ENCODE data around the gene PTPRD.

PTPRD gene

DNA sequence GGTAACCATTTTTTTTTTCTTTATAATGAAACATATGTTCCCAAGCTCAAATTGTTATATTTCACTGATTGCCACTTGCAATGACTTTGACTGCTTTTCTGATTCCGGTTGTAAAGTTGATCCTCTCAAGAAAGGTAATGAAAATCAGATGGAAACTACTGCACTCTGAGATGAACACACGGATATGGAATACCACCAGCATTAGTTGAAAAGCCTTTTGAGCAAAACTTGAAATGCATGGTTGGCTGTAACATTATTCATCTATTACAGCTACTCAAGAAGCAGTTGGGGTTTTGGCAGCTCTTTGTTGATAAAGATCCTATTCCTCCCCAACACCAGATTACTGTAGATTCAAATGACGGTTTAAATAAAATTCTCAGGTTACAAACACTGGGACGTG lies 2221.7 kb downstream of the PTPRD start:
- DNase-seq = no peak

GRCh38 chr9:8390571-8390970 lies 2222.2 kb downstream of the PTPRD start:
- no peak for DNase-seq

GRCh38 chr9:8389531-8389930 lies 2223.3 kb downstream of the PTPRD start:
- DNase-seq = no peak

GRCh38 chr9:8388132-8388531 lies 2224.7 kb downstream of the PTPRD start:
- no peak for DNase-seq

DNA sequence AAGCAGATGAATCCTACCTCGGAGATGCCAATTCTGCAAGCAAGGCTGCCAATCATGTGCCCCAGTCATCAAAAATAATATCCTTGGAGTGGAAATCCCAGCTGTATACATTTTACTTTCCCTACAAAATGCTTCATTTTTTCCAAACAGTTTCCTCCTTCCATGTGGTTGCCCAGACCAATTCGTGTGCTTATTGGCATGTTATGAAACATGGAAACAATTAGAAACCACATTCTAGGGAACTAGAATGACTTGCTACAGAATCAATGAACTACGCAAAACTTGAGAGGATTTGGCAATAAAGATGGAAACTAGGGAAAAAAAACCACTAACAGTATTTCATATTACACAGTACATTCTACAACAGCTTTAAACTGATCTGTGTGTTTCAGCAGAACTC lies 2228.7 kb downstream of the PTPRD start:
- DNase-seq = no peak

GRCh38 chr9:8382777-8383527 lies 2229.8 kb downstream of the PTPRD start:
- DNase-seq = no peak

GRCh38 chr9:8382266-8382665 lies 2230.5 kb downstream of the PTPRD start:
- no peak for DNase-seq

DNA sequence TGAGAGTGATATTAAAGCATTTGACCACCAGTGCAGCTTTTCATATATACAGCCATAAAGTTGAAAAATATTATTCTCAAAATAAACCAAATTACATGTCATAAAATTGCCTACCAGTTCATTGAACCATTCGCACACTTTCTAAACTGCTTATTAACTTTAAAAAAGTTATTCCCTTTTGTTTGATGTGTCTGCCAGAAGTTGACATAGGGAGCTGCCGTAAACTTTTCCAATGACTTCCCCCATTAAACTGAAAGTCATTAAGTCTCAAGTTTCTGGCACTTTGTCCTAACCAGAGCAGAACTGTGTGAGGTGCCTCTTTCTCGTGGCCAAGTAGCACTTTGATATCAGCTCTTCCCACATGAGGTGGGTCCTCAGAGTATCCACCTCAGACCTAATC lies 2231.2 kb downstream of the PTPRD start:
- no peak for DNase-seq

DNA sequence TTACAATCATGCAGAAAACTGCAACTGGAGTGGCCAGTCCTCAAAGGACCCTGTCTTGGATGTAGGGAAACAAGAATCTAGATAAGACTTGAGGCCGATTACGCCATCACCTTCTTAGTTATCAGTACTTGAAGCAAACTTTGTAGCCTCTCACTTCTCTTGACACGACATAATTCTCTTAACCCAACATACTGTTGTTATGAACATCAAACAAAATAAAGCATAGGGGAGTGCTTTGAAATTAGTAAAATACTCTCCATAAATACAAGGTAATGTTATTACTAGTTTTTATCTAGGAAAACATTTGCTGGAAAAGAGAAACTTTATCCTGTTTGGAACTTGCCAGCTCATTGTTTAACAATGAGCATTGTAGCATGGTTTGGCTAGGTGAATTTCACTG lies 2238.3 kb downstream of the PTPRD start:
- no peak for DNase-seq

GRCh38 chr9:8371686-8372085 lies 2241.1 kb downstream of the PTPRD start:
- no peak for DNase-seq

DNA sequence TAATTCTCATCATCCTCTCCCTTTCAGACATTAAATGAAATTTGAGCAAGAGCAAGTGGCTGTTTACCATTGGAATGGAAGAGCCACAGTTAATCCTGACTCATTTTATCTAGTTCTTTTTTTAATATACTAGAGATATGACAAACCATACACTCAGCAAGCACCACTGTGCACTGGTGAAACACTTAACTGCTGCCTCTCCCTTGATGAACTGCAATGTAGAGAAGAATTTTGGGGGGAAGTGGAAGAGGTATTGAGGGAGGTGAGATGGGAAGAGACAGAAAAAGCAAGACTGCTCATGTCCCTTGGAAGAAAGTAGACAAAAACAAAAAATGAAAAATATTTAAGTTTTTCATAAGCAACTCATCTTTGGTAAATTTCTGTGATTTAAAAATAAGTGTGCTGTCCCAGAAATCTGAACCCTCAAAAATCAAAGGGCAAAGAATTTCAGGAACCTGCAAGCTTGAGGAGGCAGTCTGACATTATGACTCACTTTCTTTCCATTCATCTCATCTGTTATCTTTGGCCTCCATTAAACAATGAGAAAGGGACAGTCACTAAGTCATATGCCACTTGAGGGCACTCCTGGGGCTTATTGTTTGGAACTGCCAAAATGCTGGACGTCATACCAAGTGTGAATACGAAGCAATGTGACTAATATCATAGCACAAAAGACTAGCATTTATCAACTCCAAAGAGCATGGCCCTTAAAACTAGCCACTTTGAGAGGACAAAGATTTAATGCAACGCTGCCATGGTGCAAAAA lies 2246.5 kb downstream of the PTPRD start:
- DNase-seq = no peak

DNA sequence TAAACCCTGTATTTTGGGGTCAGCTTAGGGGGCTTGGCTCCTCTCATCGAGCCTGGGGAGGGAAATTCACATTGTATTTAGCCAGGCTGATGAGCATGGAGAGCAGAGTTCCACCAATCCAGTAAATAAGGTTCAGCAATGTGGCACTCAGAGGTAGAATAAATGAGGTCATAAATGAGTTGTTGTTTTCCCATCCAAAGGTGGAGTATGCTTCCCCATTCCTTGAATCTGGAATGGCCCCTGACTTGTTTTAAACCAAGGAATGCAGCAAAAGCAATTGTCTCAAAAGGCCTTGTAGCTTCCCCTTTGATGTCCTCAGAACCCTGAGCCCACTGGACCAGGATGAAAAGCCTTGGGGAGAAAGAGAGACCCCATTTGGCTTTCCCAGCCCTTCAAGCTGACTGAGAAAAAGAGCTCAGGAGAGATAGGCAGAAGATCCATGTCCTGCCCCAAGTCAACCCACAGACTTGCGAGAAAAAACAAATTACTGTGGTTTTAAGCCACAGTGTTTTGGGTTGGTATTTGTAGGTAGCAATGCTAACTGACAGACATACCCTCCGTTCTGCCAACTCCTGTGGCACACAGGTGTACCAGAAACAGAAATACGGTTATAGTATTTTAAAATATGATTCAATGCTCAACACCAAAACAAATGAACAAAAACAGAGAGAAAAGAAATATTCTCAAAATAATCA lies 2247.2 kb downstream of the PTPRD start:
- DNase-seq = no peak

DNA sequence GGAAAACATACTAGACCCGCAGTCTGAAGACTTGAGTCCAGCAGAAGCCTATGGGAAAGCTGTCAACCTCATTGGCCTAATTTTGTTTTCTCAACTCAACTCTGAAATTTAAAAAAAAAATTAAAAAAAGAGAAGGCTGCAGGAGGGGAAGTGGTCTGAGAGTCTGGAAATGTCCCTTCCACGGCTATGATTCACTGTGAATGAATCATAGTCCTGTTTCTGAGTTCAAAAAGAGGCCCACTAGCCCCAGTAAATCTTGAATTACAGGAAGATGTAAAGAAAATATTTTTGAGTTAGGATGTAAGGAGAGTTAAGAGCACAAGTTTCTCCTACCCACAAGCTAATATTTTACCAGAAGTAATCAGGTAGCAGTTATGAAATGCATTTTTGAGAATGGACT lies 2247.8 kb downstream of the PTPRD start:
- no peak for DNase-seq

DNA sequence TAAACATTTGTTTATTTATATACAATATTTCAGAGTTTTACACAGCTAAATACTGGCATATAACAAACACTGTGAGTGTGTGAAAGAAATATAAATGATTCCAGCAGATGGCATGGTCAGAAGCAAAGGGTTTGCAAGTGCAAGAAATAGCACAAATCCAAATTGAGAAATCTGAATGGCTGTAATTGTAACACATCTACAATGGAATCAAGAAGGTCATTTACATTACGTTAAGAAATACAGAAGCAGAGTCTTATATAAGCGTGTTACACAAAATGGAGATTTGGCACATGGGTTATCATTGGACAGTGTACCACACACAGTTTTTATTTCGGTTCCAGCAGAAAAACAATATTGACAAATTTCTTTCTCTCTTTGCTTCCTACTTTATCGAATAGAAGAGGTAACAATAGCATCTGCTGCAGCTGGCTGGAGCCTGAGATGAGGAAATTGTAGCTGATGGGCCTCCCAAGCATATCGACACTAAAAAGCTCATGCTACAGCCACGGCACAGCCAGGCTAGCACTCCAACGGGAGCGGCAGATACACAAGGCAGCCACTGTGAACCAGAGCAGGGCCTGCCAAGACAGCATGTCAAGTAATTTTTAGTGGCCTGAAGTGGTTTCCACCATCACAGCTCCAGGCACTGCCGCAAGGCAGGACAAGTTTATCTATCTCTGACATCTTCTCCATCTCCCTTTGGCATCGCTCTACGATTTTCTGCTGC lies 2248.6 kb downstream of the PTPRD start:
- DNase-seq = no peak

GRCh38 chr9:8362250-8362649 lies 2250.6 kb downstream of the PTPRD start:
- no peak for DNase-seq

DNA sequence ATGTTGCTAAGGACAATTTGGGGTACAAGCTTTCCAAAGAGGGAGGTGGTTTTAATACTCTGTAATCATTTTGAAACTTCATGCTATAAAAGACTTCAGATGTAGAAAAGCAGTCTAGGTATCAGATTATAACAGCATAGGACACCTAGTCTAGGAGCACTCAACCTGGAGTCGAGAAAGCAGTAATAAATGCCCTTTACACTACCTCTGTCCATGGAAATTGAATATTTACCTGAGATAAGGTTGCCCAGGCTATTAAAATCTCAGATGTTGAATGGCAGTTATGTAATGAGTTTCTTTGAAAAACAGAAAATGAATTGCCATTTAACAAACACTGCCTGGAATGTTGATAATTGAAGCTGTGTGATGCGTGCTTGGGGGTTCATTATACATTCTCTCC lies 2251.4 kb downstream of the PTPRD start:
- DNase-seq = no peak

DNA sequence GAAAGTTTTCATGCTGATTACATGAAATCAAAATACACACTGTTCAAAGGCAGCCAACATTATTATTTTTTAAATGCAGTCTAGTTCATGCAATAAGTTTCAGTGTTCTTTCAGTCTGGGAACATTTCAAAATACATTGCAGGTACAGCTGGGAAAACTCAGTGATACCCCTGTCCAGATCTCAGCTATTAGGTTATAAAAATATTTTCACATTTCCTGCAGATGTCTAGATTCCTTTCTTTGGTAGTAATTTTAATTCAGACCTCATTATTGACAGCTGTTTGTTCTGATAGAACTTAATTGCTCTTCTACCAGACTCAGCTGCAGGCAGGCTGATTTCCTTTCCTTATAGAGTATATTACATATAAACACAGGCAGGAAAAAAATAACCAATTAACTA lies 2256.4 kb downstream of the PTPRD start:
- DNase-seq = no peak

DNA sequence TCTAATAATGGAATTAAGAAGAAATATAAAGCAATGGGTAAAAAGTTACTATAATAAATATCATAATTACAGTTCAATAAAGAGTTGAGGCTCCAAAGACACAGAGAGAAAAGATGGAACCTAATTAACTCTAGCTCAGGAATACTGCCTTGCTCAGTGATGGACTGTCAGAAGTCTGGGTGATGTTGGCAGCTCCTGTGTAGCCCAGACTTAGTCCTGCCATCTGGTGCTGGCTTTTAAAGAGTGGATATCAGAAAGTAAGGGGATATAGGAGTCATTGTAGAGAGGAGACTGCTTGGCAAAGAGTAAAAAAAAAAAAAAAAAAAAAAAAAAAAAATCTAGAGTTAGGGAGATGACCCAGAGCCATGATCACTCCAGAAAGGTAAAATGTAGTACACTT lies 2261.4 kb downstream of the PTPRD start:
- DNase-seq = no peak

DNA sequence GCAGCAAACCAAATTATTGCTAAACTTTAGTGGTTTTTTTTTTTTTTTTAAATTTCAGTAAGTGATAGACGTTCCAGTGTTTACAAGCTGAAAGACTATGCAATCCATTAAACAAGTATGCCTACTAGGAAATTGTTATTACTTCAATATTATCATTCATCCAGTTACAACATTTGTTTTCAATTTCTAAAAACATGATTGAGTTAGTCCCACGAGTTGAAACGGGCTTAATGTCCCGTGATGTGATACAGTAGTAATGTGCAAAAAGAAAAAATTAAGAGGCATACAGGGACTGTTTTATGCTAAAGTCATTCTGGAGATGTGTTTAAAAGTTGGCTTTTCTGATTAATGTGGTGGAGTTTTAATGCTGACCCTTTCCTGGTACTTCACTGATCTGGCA lies 2262.9 kb downstream of the PTPRD start:
- no peak for DNase-seq

GRCh38 chr9:8349376-8349775 lies 2263.4 kb downstream of the PTPRD start:
- no peak for DNase-seq

DNA sequence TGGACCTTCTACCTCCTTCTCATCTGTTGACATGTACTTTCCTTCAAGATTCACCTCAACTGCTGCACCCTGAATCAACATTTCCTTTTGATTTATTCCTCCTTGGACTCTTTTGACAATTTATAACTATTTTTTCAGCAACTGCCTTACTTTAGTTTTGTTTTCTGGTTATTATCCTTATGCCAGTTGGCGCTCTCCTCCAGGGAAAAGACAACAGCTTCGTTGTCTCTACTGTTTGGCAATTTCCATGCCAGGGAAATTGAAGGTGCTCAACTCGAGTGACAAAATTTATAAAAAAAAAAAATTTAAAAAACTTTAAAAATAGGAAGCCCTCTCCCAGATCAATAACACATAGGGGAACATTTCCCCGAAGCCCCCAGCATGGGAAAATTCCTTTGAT lies 2264.0 kb downstream of the PTPRD start:
- DNase-seq = no peak

DNA sequence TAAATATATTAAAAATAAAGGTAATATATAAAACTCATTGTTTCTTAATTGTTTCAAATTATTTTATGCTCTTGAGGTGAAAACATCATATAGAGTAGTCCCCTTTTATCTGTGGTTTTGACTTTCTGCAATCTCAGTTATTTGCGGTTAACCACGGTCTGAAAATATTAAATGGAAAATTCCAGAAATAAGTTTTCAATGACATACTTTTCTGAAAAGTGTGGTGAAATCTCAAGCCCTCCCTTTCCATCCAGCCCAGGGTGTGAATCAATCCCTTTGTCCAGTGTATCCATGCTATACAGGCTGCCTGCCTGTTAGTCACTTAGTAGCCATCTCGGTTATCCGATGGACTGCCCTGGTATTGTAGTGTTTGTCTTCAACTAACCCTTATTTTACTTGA lies 2266.5 kb downstream of the PTPRD start:
- DNase-seq = no peak

- no peak for DNase-seq
Observed at GRCh38 chr9:8338767-8339510, 2273.9 kb downstream of the PTPRD start.

All from cortex of kidney (tissue), 1 donor.